Activated CD8-positive, alpha-beta memory T cell treated with anti-CD3 and anti-CD28 coated beads for 4 hours (primary cell): Measurements from ENCODE around the gene ENPP6.

ENCODE experiments used
- DNase-seq, 2 donors: peaks; one replicate each; pipeline ENCODE4 v3.0.0-alpha.2; 2020; ENCODE audit warnings: low read depth in 2 of 2

ENPP6 gene

DNA sequence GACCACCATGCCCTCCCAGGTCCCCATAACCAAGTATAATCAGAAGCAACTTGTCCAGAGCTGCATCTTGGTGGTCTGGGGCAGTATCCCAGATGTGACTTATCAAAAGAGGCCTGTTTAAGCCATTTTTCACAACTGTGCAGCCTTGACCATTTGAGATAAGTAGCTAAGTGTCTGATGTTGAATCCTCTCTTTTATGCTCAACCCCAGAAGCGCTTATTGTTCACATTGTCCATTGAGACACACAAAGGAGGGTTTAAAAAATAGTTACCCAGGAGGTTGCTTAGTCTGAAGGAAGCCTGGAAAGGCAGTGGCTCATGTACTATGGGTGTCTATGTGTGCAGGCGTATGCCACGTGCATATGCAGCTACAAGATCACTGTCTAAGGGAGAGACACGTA, 27.0 kb downstream of the ENPP6 start:
- DNase-seq, result no peak

DNA sequence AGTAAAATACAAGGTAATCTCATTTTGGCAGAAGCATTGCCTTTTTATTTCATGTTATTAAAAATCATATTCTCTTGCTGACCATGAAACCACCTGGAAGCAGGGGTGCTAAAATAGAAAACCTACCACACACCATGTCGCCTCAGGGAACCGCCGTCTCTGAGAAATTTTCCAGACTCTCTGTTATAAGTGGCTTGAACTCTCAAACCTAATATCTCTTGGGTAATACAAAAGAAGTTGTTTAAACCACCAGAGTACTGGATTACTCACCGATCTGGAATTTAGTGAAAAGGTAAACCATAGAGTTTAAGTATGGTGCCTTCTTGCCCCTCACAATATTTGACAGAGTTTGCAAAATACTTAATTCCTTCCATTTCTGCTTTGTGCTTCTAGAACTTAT, 27.7 kb downstream of the ENPP6 start:
- no peak for DNase-seq

DNA sequence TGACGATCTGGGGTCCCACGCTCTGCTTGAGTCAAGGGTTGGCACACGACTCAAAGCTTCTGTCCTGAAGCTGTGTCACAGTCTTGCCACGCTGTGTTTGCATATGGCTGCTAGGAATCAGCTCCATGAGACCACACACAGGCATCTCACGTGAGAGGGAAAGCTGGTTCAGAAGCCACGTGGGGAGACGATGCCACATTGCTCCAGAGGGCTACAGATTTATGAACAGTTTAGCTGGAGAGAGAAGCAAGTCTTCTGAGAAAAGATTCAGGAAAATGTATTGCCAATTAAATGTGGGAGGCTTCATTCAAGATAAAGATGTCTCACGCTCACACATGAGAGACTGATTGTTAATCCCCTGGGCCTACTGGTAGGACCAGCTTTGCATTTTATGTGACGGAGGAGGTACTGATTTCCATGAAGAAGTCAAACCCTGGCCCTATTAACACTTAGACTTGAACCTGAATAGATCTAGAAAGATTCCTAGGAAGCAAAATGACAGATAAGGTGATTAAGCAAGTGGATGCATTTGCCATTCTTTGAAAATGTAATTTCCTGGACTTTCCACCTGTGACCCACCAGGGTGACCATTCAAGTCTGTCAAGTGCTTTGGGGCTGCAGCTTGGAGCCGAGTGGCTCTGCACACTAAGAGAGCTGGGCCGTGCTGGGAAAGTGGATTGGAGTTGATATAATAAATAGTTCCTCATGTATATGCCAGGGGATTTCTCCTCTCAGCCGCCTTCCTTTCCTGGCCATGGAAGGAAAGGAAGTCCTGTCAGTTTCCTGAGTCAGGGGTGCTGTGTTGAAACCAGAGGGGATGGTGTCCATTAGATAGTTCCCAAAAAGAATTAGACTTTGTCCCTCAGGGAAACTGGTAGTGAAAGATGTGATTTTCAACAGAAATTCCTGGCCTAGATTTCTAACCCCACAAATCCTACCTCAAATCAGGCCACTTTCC, 29.0 kb downstream of the ENPP6 start:
- no peak for DNase-seq

GRCh38 chr4:184177271-184177670, 40.4 kb downstream of the ENPP6 start:
- no peak for DNase-seq

- no peak for DNase-seq
Measured at GRCh38 chr4:184174571-184175488, 42.8 kb downstream of the ENPP6 start.

DNA sequence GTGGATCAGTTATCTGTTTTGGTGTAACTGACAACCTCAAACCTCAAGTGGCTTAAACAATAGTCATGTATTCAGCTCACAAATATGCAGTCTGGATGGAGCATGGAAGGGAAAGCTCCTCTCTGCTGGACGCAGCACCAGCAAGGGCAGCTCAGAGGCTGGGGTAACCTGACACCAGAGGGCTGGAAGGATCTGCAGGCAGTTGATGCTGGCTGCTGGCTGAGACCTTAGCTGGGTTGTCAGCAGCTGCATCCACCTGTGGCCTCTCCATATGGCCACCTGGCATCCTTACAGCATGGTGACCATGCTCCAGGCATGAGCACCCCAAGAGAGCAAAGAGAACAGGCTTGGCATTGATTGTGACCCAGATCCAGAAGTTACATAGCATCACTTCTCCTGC, 46.7 kb downstream of the ENPP6 start:
- DNase-seq, result no peak

- no peak for DNase-seq
Measured at GRCh38 chr4:184169225-184169867, 48.3 kb downstream of the ENPP6 start.

GRCh38 chr4:184168406-184169019, 49.2 kb downstream of the ENPP6 start:
- DNase-seq, result no peak

DNA sequence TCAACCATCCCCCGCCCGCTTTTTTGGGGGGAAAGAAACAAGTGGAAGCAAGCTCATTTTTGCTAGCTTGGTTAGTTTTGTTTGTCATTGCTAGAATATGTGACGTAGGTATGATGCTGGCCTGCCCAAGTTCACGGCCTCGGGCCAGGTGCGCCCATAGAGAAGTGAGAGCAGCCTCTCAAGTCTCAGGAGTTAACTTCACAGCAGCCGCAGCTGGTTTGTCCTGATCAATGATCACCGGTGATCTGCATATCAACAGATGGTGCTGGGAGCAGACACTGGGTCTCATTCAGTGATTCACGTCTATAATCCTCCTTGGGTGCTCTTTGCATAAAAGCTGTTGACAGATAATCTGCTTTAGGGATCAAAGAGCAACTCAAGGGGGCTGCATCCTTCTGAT, 50.1 kb downstream of the ENPP6 start:
- no peak for DNase-seq

DNA sequence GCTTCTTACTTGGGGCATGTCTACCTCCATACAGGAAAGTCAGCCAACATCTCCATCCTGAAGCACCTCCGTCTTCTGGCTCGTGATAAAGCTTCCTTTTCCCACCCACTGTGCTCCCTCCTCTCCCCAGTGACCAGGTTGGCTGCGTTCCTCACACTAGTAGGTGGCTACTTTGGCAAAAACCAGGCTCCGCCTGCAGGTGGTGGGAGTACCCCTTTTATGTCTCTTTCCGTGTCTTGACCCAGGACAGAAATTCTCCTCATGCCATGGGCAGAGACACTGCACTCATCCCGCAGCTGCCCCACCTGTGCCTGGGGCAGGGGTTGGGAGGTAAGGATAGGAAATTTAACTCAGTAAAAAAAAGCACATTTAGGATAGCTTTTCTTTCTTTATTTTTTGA, 50.9 kb downstream of the ENPP6 start:
- no peak for DNase-seq

DNA sequence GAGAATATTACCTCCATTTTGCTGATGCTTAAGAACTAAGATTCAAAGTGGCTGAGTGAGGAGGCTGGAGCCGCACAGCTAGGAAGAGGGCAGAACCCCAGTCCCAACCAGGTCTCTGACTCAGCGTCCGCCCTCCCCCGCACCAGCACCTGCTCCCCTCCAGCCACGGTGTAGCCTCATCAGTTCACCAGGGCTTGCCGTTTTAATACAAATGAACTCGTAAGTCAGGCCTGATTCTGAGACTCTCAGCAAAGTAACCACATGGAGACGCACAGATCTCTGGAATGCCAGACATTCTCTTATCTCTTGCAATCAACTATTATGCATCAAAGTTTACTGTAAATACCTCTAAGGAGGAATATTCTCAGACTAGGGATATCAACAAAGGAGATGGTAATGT, 52.4 kb downstream of the ENPP6 start:
- no peak for DNase-seq

DNA sequence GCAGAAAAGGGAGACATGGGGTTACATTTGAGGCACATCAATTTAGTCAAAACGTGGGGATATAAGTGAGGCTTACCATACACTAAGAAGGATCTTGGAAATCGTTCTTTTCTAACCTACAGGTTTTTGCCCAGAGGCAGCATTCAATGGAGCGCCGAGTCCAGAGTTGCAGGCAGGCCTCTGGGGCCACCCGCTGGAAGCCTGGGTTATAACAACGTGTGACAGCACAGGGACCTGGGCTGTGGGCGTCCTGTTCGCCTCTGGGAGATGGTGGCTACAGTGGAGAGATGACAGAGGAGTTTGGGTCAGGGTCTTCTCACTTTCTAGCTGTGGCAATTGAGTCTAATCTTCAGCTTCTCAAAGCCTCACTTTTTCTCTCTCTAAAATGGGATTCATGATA, 53.9 kb downstream of the ENPP6 start:
- DNase-seq, result no peak

GRCh38 chr4:184162596-184162995, 55.1 kb downstream of the ENPP6 start:
- DNase-seq, result no peak

DNA sequence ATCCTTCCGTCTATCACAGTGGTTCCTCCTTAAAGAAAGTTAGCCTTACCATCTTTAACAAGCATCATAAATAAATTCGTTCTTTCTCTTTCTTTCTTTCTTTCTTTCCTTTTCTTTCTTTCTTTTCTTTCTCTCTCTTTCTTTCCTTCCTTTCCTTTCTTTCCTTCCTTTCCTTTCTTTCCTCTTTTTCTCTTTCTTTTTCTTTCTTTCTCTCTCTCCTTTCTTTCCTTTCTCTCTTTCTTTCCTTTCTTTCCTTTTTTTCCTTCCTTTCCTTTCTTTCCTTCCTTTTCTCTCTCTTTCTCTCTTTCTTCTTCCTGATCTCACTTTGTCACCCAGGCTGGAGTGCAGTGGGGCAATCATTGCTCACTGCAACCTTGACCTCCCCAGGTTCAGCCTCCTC, 60.4 kb downstream of the ENPP6 start:
- DNase-seq, result no peak

GRCh38 chr4:184156163-184156920, 61.3 kb downstream of the ENPP6 start:
- no peak for DNase-seq

GRCh38 chr4:184154199-184154598, 63.5 kb downstream of the ENPP6 start:
- no peak for DNase-seq

DNA sequence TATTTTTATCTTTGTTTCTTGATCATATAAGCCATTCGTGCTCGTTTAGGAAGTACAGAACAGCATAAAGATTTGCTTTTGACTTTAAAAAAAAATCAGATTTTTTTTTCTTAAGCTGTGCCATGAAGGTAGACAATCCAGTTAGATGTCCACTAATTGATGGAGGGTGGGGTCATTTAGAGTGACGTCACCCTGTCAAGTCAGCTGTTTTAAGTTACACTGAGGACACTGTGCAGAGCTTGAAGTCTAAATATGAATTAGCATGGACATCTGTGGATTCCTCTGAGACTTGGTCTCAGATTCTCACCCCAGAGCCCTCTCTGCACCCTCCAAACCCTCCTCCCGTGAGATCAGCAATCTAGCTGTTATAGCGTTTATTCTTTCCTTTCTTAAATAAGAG, 63.9 kb downstream of the ENPP6 start:
- DNase-seq, result no peak

DNA sequence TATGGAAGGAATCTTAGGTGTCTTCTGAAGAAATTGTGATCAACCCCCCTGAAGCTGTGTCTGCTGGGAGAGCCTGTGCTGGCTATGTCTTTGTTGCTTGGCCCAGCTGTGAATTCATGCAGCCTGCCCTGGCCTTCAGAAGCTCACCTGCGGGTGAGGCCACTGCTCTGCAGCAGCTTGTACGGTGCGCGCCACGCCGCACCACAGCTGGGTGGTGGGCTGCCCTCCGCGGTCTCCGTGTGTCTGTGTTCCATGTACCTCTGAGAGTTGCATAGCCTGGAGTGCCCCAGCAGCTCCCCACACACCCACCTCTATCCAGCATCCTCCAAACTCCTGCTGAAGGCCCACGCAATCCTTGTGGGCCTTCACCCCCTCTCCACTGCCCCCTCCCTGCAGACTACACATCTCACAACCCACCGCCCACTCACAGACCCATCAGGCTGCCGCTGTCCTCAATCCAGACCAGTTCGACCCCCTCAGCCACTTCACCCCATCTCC, 65.6 kb downstream of the ENPP6 start:
- DNase-seq, result no peak

- no peak for DNase-seq
Measured at GRCh38 chr4:184150102-184150839, 67.4 kb downstream of the ENPP6 start.
